SH-SY5Y (cell line): ENCODE results near the gene PTGER4.

Experiments used
- GATA2 ChIP-seq: IDR thresholded peaks from 2 replicates; pipeline ENCODE4 v1.6.1; 2011; ENCODE audit warnings: mild to moderate bottlenecking, low read depth, low read length
- GATA3 ChIP-seq: IDR thresholded peaks from 2 replicates; pipeline ENCODE4 v1.6.1; 2011; ENCODE audit warnings: low read depth, mild to moderate bottlenecking, low read length, moderate library complexity

- TF ChIP-seq GATA2 (no peak), GATA3 (no peak)
Observed at GRCh38 chr5:40672425-40672824, 7.3 kb upstream of the PTGER4 start.
